GM18907 (cell line): Measurements from ENCODE around the gene DEDD2.
A peak's percentile ranks its signal among the peaks of the same experiment; 100 is the strongest.

Experiments used
- ATAC-seq: cut with Tn5 transposase; IDR thresholded peaks from one replicate; pipeline ENCODE4 v1.9.1; 2021; ENCODE audit warnings: mild to moderate bottlenecking, moderate library complexity; ENCODE audit not compliant: unreplicated experiment

The DEDD2 gene

GRCh38 chr19:42249149-42249750 lies 31.8 kb upstream of the DEDD2 start:
- no peak for ATAC-seq

GRCh38 chr19:42248270-42249148 lies 31.0 kb upstream of the DEDD2 start:
- ATAC-seq, result no peak

- ATAC-seq, result no peak
These were observed 30.2 kb upstream of the DEDD2 start for GRCh38 chr19:42247640-42248199.

GRCh38 chr19:42246922-42247639 lies 29.6 kb upstream of the DEDD2 start:
- ATAC-seq, result no peak

- ATAC-seq, result no peak
These were observed 28.9 kb upstream of the DEDD2 start for GRCh38 chr19:42246143-42246921.

GRCh38 chr19:42245231-42245630 lies 27.8 kb upstream of the DEDD2 start:
- no peak for ATAC-seq

- peak; percentile 39 for ATAC-seq
These were observed 27.1 kb upstream of the DEDD2 start for GRCh38 chr19:42244347-42245220.

GRCh38 chr19:42242512-42243409 lies 25.3 kb upstream of the DEDD2 start, which contains the start of gene GSK3A:
TSS of gene GSK3A (minus strand) at chr19:42242602. CDS start at chr19:42242465, 137 bp downstream.
- ATAC-seq, result peak; percentile 71

- peak; percentile 0 for ATAC-seq
These were observed 24.6 kb upstream of the DEDD2 start for GRCh38 chr19:42242069-42242511.

- ATAC-seq, result no peak
These were observed 23.8 kb upstream of the DEDD2 start for GRCh38 chr19:42241279-42241678.

GRCh38 chr19:42239544-42240220 lies 22.2 kb upstream of the DEDD2 start:
- no peak for ATAC-seq

- no peak for ATAC-seq
These were observed 17.7 kb upstream of the DEDD2 start for GRCh38 chr19:42235181-42235580.

GRCh38 chr19:42234364-42234763 lies 16.9 kb upstream of the DEDD2 start:
- ATAC-seq, result no peak

- ATAC-seq, result no peak
These were observed 16.3 kb upstream of the DEDD2 start for GRCh38 chr19:42233678-42234292.

GRCh38 chr19:42233106-42233505 lies 15.6 kb upstream of the DEDD2 start:
- no peak for ATAC-seq

GRCh38 chr19:42232435-42232834 lies 15.0 kb upstream of the DEDD2 start:
- ATAC-seq, result no peak

GRCh38 chr19:42230571-42230970 lies 13.1 kb upstream of the DEDD2 start:
- no peak for ATAC-seq
